Activated naive CD8-positive, alpha-beta T cell treated with anti-CD3 and anti-CD28 coated beads, Interleukin-2, amount 10 ng/mL, durations not matched to agents 7 days and 5 days (primary cell): ENCODE data around the gene OR14I1. TPM values are rescaled to one million over a fixed set of nuclear protein-coding genes. Genes with fewer than 3 reads are reported as not detected.

Experiments used
- ATAC-seq: fragments of 150-1000 bp; cut with Tn5 transposase; one replicate; pipeline ENCODE4 v1.10.0; 2021; ENCODE audit warnings: low read depth, moderate library complexity
- POLR2A ChIA-PET: fragments of 350-600 bp; sonication (Branson Sonifier 250); formaldehyde crosslinking; loops from one replicate; lab custom pipeline; 2021; ENCODE audit warnings: antibody characterized with exemption; lab: Charles Lee
- DNase-seq: peaks from one replicate; pipeline ENCODE4 v3.0.0; 2021
- H3K27ac Mint-ChIP-seq: one replicate; pipeline ENCODE4 v1.8.0; 2022; ENCODE audit warnings: mild to moderate bottlenecking, mixed read lengths
- H3K27me3 Mint-ChIP-seq: one replicate; pipeline ENCODE4 v1.8.0; 2022; ENCODE audit warnings: mild to moderate bottlenecking, moderate library complexity, mixed read lengths
- H3K36me3 Mint-ChIP-seq: one replicate; pipeline ENCODE4 v1.8.0; 2021; ENCODE audit warnings: mild to moderate bottlenecking, mixed read lengths
- H3K4me1 Mint-ChIP-seq: one replicate; pipeline ENCODE4 v1.8.0; 2021; ENCODE audit warnings: mixed read lengths
- H3K4me3 Mint-ChIP-seq: one replicate; pipeline ENCODE4 v1.8.0; 2022; ENCODE audit warnings: mild to moderate bottlenecking, moderate library complexity, mixed read lengths
- H3K9me3 Mint-ChIP-seq: one replicate; pipeline ENCODE4 v1.8.0; 2021; ENCODE audit warnings: mixed read lengths
- total RNA-seq, 2 experiments: library from RNA; stranded (reverse); gene quantifications; one replicate each; pipeline ENCODE4 v1.2.3, GENCODE V29; 2021

OR14I1 gene
- total RNA-seq, result not detected

GRCh38 chr1:248702714-248703113, at the start of gene OR14I1:
OR14I1 (minus strand) TSS chr1:248702766.
- Mint-ChIP-seq H3K27me3 (peaks cover 2% of the 10 kb centered on the region), H3K27ac (no peak within 1 kb of the TSS), H3K4me3 (no peak within 1 kb of the TSS), H3K36me3 (no peaks in the 10 kb centered on the region), H3K9me3 (no peaks in the 10 kb centered on the region), H3K4me1 (no peaks in the 10 kb centered on the region)
- POLR2A ChIA-PET, result no interaction called here
- no peak for ATAC-seq
- no peak for DNase-seq

DNA sequence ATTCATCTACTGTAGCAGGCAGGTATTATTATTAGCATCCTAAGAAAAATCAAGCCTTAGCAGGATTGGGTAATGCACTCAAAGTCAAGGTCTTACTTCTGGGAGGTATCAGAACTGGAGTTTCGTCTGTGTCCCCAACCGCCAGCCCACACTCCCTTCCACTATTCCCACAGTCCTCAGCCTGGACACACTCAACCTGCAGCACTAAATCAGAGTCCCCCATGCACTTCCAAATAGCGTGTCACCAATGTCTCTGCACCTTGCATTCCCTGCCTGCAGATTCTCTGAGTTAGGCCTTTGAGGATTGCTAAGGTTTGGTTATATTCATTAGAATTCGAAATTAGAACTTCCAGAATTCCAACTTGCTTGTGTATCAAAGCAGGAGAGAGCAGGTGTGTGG, 49.1 kb upstream of the OR14I1 start:
- no peak overlapping the region for H3K4me3 Mint-ChIP-seq
- ATAC-seq (peak; percentile 21), DNase-seq (no peak)
- H3K27ac Mint-ChIP-seq, result no peak overlapping the region
- no peaks in the 10 kb centered on the region for H3K27me3 Mint-ChIP-seq
- peaks cover 7% of the 10 kb centered on the region for H3K4me1 Mint-ChIP-seq
- no peaks in the 10 kb centered on the region for H3K36me3 Mint-ChIP-seq
- POLR2A ChIA-PET, result no interaction called here
- no peaks in the 10 kb centered on the region for H3K9me3 Mint-ChIP-seq

DNA sequence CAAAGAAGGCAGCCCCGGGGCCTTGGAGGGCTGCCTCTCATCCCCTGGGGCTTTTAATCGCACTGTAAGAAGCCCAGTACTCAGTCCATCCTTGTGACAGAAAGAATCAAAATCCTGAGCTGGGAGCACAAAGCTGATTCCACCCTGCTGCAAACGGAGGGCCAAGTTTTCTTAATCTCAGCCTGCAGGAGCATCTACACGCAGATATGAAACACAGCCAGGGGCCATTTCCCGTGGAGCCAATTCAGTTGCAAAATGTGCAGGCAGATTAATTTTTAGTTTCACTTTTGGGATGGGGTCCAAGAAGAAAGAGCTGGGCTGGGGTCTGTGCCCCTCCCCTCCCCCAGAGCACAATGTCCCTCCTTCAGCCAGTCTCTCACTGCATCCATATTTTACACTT, 48.6 kb upstream of the OR14I1 start:
- Mint-ChIP-seq H3K27me3 (peaks cover 1% of the 10 kb centered on the region), H3K27ac (no peak overlapping the region), H3K9me3 (no peaks in the 10 kb centered on the region), H3K4me1 (peaks cover 8% of the 10 kb centered on the region), H3K4me3 (no peak overlapping the region), H3K36me3 (no peaks in the 10 kb centered on the region)
- POLR2A ChIA-PET, result no interaction called here
- ATAC-seq, result no peak
- DNase-seq, result no peak

DNA sequence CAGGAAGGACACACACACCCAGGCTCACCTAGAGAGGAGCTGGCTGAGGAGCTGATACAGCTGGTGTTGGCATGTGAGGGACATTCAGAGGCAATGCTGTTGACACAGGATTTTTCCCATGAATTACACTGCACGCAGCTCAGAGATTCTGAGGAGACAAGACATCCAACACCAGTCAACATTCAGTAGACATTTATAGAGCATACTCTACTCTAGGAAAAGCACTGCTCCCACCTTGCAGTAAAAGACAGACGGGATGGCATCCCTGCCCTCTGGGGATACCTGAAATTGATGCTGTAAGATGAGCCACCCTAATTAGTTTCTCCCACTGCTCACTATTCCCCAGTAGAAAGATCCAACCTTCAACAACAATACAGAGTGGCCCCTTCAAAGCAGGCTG, 47.9 kb upstream of the OR14I1 start:
- DNase-seq (no peak), ATAC-seq (no peak)
- no peaks in the 10 kb centered on the region for H3K9me3 Mint-ChIP-seq
- no peaks in the 10 kb centered on the region for H3K36me3 Mint-ChIP-seq
- H3K4me1 Mint-ChIP-seq, result peaks cover 8% of the 10 kb centered on the region
- H3K27ac Mint-ChIP-seq, result no peak overlapping the region
- POLR2A ChIA-PET, result no interaction called here
- no peak overlapping the region for H3K4me3 Mint-ChIP-seq
- peaks cover 3% of the 10 kb centered on the region for H3K27me3 Mint-ChIP-seq

GRCh38 chr1:248748211-248748610, 45.6 kb upstream of the OR14I1 start:
- Mint-ChIP-seq H3K9me3 (no peaks in the 10 kb centered on the region), H3K36me3 (no peaks in the 10 kb centered on the region), H3K4me1 (peaks cover 8% of the 10 kb centered on the region), H3K4me3 (no peak overlapping the region), H3K27me3 (peaks cover 3% of the 10 kb centered on the region), H3K27ac (no peak overlapping the region)
- DNase-seq, result no peak
- ATAC-seq, result no peak
- POLR2A ChIA-PET, result no interaction called here

DNA sequence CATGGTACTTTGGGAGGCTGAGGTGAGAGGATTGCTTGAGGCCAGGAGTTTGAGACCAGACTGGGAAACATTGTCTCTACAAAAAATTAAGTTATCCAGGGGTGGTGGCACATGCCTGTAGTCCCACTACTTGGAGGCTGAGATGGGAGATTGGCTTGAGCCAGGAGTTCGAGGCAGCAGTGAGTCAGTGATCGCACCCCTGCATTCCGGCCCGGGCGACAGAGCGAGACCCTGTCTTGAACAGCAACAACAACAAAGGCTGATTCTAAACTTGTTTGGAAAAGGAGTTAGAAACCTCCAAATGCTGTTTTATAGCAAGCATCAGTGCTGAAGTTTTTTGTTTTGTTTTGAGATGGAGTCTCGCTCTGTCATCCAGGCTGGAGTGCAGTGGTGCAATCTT, 38.3 kb upstream of the OR14I1 start:
- ATAC-seq, result no peak

DNA sequence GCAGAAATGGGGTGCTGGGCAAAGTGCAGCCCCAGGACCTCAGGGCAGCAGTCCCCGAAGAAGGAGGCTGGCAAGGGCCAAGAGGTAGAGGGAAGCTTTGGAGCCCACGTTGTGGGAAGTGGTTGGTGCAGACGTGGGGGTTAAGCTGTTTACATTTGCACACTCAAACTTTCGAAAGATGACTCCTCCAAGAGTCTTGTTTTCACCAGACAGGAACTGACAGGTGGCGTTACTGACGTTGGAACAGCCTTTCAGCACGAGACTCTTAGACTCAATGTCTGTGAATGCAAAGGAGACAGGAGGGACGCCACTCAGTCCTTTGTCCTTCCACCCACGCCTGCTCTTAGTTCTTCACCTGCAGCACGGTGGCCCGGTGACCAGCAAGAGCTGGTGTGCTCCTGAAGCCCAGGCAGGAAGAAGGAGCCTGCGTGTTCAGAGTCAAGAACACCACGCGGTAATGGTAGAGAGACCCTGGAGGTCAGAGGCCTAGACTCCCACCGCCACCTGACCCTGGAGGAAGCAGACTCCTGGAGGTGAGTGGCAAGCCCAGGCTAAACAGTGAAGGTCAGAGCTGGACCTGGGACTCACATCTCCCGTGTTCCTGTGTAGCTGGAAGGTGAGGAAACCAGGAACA, 37.1 kb upstream of the OR14I1 start:
- DNase-seq (no peak), ATAC-seq (no peak)
- no peak overlapping the region for H3K4me3 Mint-ChIP-seq
- no peaks in the 10 kb centered on the region for H3K4me1 Mint-ChIP-seq
- H3K27ac Mint-ChIP-seq, result no peak overlapping the region
- H3K27me3 Mint-ChIP-seq, result peaks cover 3% of the 10 kb centered on the region
- no peaks in the 10 kb centered on the region for H3K36me3 Mint-ChIP-seq
- POLR2A ChIA-PET, result no interaction called here
- peaks cover 3% of the 10 kb centered on the region for H3K9me3 Mint-ChIP-seq

More for the DNA sequence above, 38.3 kb upstream of the OR14I1 start:
- POLR2A ChIA-PET, result no interaction called here
- Mint-ChIP-seq H3K27ac (no peak overlapping the region), H3K36me3 (no peaks in the 10 kb centered on the region), H3K27me3 (no peaks in the 10 kb centered on the region), H3K4me3 (no peak overlapping the region), H3K9me3 (no peaks in the 10 kb centered on the region), H3K4me1 (no peaks in the 10 kb centered on the region)
- no peak for DNase-seq

GRCh38 chr1:248737457-248737856, 34.9 kb upstream of the OR14I1 start:
- no peak overlapping the region for H3K27ac Mint-ChIP-seq
- no peaks in the 10 kb centered on the region for H3K4me1 Mint-ChIP-seq
- POLR2A ChIA-PET, result no interaction called here
- H3K4me3 Mint-ChIP-seq, result no peak overlapping the region
- peaks cover 3% of the 10 kb centered on the region for H3K27me3 Mint-ChIP-seq
- no peaks in the 10 kb centered on the region for H3K36me3 Mint-ChIP-seq
- ATAC-seq (no peak), DNase-seq (no peak)
- H3K9me3 Mint-ChIP-seq, result peaks cover 3% of the 10 kb centered on the region

DNA sequence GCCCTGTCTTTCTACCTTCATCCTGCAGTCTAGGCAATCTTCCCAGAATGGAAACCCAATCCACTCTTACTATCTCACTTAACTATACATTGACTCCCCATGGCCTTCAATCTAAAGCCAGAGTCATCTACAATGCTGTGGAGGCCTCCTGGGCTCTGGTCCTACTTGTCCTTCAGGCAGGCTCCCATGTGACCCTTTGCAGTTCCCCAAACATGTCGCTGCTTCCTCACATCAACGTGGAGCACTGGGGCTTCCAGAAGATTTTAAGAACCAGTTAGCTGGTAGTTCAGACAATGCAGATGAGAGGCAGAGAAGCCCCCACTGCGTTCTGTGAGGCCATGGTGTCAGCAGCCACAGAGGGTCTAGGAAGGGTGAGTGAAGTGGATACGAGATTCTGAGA, 34.4 kb upstream of the OR14I1 start:
- no peaks in the 10 kb centered on the region for H3K36me3 Mint-ChIP-seq
- ATAC-seq (no peak), DNase-seq (no peak)
- H3K4me1 Mint-ChIP-seq, result no peaks in the 10 kb centered on the region
- peaks cover 3% of the 10 kb centered on the region for H3K27me3 Mint-ChIP-seq
- H3K4me3 Mint-ChIP-seq, result no peak overlapping the region
- no peak overlapping the region for H3K27ac Mint-ChIP-seq
- peaks cover 3% of the 10 kb centered on the region for H3K9me3 Mint-ChIP-seq
- POLR2A ChIA-PET, result no interaction called here

DNA sequence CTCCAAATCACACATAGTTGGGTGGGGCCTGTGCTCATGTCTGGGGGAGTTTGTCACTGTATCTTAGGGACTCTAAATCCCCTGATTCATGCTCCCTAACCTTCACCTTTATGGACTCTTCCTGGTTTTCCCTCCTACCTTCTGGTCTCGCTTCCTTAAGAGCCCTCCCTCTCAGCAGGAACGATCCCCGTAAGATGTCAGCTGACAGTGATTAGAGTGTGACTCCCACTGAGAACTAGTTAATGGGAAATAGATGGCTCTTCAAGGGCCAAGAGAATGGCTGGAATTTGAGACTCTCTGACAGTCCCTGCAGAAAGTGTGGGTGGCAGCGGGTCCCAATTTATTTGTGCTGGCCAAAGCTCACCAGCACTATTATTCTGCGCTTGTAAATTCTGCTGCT, 31.0 kb upstream of the OR14I1 start:
- no peak for DNase-seq
- ATAC-seq, result no peak
- no peak overlapping the region for H3K27ac Mint-ChIP-seq
- no peaks in the 10 kb centered on the region for H3K4me1 Mint-ChIP-seq
- POLR2A ChIA-PET, result no interaction called here
- no peaks in the 10 kb centered on the region for H3K36me3 Mint-ChIP-seq
- peaks cover 3% of the 10 kb centered on the region for H3K27me3 Mint-ChIP-seq
- H3K4me3 Mint-ChIP-seq, result no peak overlapping the region
- H3K9me3 Mint-ChIP-seq, result peaks cover 3% of the 10 kb centered on the region

- Mint-ChIP-seq H3K4me3 (no peak overlapping the region), H3K27me3 (peaks cover 3% of the 10 kb centered on the region), H3K27ac (no peak overlapping the region), H3K9me3 (peaks cover 3% of the 10 kb centered on the region), H3K4me1 (no peaks in the 10 kb centered on the region), H3K36me3 (no peaks in the 10 kb centered on the region)
- no peak for DNase-seq
- ATAC-seq, result no peak
- POLR2A ChIA-PET, result no interaction called here
Observed at GRCh38 chr1:248730507-248731335, 28.2 kb upstream of the OR14I1 start.

GRCh38 chr1:248714248-248714647, 11.7 kb upstream of the OR14I1 start:
- no peak for DNase-seq
- peaks cover 8% of the 10 kb centered on the region for H3K9me3 Mint-ChIP-seq
- POLR2A ChIA-PET, result no interaction called here
- peaks cover 2% of the 10 kb centered on the region for H3K36me3 Mint-ChIP-seq
- H3K27me3 Mint-ChIP-seq, result no peaks in the 10 kb centered on the region
- H3K27ac Mint-ChIP-seq, result no peak overlapping the region
- no peaks in the 10 kb centered on the region for H3K4me1 Mint-ChIP-seq
- H3K4me3 Mint-ChIP-seq, result no peak overlapping the region
- no peak for ATAC-seq

DNA sequence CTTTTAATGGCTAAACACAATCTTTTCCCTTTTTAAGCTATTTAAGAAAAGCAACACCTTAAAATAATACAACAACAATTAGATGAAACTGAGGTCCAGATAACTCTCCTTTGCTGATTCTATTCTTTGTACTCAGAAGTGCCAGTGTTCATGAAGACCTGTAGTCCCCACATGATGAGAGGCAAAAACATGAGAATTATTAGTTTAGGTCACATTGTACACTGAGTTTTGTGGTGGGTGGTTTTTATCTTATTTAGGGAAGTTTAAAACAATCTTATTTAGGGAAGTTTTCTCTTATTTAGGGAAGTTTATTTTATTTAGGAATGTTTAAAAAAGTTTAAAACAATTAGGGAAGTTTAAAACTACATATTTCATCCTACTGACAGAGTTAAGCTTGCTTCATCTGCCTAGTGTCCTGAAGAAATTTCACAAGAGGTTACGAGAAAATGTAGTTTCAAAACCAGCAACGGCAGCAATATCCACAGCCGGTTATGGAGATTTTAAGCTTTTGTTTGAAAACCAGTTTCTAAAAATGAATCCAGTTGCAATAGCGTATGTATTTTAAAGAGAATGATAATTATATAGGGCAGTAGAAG, 7.8 kb upstream of the OR14I1 start:
- POLR2A ChIA-PET, result no interaction called here
- Mint-ChIP-seq H3K9me3 (peaks cover 6% of the 10 kb centered on the region), H3K27me3 (peaks cover 2% of the 10 kb centered on the region), H3K27ac (no peak overlapping the region), H3K4me1 (no peaks in the 10 kb centered on the region), H3K36me3 (no peaks in the 10 kb centered on the region), H3K4me3 (no peak overlapping the region)
- ATAC-seq, result no peak
- no peak for DNase-seq

- no peaks in the 10 kb centered on the region for H3K4me1 Mint-ChIP-seq
- no peaks in the 10 kb centered on the region for H3K36me3 Mint-ChIP-seq
- POLR2A ChIA-PET, result no interaction called here
- no peaks in the 10 kb centered on the region for H3K9me3 Mint-ChIP-seq
- DNase-seq, result no peak
- no peak overlapping the region for H3K4me3 Mint-ChIP-seq
- H3K27ac Mint-ChIP-seq, result no peak overlapping the region
- ATAC-seq, result no peak
- peaks cover 2% of the 10 kb centered on the region for H3K27me3 Mint-ChIP-seq
Observed at GRCh38 chr1:248704606-248705005, 2.0 kb upstream of the OR14I1 start.
